Neural progenitor cell (in vitro differentiated cells): Measurements from ENCODE around the gene SLC22A16. TPM values are rescaled to one million over a fixed set of nuclear protein-coding genes. Genes with fewer than 3 reads are reported as not detected.

Experiments
- DNase-seq: peaks from one replicate; pipeline ENCODE4 v3.0.0-alpha.2; 2016; ENCODE audit warnings: low spot score
- H2AFZ ChIP-seq: fragments of 200-600 bp; sonication (generic); replicated peaks from 2 replicates; pipeline ENCODE4 v1.6.1; 2016; ENCODE audit warnings: antibody characterized with exemption
- H3F3A ChIP-seq: fragments of 200-600 bp; sonication (generic); 2 replicates; pipeline ENCODE4 v1.6.1; 2016; ENCODE audit warnings: antibody characterized with exemption, low read depth
- H3K27ac ChIP-seq: fragments of 200-600 bp; sonication (generic); 2 replicates; pipeline ENCODE4 v1.5.1; 2016; ENCODE audit warnings: mild to moderate bottlenecking
- H3K27me3 ChIP-seq: fragments of 200-600 bp; sonication (generic); 2 replicates; pipeline ENCODE4 v1.6.1; 2016; ENCODE audit warnings: mild to moderate bottlenecking, moderate library complexity
- H3K36me3 ChIP-seq: fragments of 200-600 bp; sonication (generic); 2 replicates; pipeline ENCODE4 v1.5.1; 2016
- H3K4me1 ChIP-seq: fragments of 200-600 bp; sonication (generic); 2 replicates; pipeline ENCODE4 v1.6.1; 2016; ENCODE audit warnings: mixed run types
- H3K4me2 ChIP-seq: fragments of 200-600 bp; sonication (generic); 2 replicates; pipeline ENCODE4 v1.6.1; 2016
- H3K4me3 ChIP-seq: fragments of 200-600 bp; sonication (generic); 2 replicates; pipeline ENCODE4 v1.5.1; 2016
- H3K79me2 ChIP-seq: fragments of 200-600 bp; sonication (generic); 2 replicates; pipeline ENCODE4 v1.6.1; 2016; ENCODE audit warnings: low read depth
- H3K9ac ChIP-seq: fragments of 200-600 bp; sonication (generic); 2 replicates; pipeline ENCODE4 v1.6.1; 2016
- H3K9me3 ChIP-seq: fragments of 200-600 bp; sonication (generic); 2 replicates; pipeline ENCODE4 v1.5.1; 2016; ENCODE audit warnings: low read depth
- H4K20me1 ChIP-seq: fragments of 200-600 bp; sonication (generic); 2 replicates; pipeline ENCODE4 v1.6.1; 2016; ENCODE audit warnings: low read depth
- H3K27ac Mint-ChIP-seq: 3 replicates; pipeline ENCODE4 v1.8.0; 2021; ENCODE audit warnings: mixed read lengths
- H3K27me3 Mint-ChIP-seq: 2 replicates; pipeline ENCODE4 v1.8.0; 2022; ENCODE audit warnings: low read depth, mild to moderate bottlenecking, inconsistent platforms, moderate library complexity, mixed read lengths; ENCODE audit not compliant: insufficient read depth
- H3K36me3 Mint-ChIP-seq: 3 replicates; pipeline ENCODE4 v1.8.0; 2021; ENCODE audit warnings: mixed read lengths
- H3K4me1 Mint-ChIP-seq: 3 replicates; pipeline ENCODE4 v1.8.0; 2021; ENCODE audit warnings: mixed read lengths
- H3K4me3 Mint-ChIP-seq: 3 replicates; pipeline ENCODE4 v1.8.0; 2021; ENCODE audit warnings: mild to moderate bottlenecking, moderate library complexity, mixed read lengths
- H3K9me3 Mint-ChIP-seq: 3 replicates; pipeline ENCODE4 v1.8.0; 2020; ENCODE audit warnings: mixed read lengths
- CTCF ChIP-seq: fragments of 200-600 bp; sonication (generic); IDR thresholded peaks from 2 replicates; pipeline ENCODE4 v1.5.1; 2017; ENCODE audit warnings: antibody characterized with exemption, mild to moderate bottlenecking
- EZH2 ChIP-seq: fragments of 200-600 bp; sonication (generic); IDR thresholded peaks from 2 replicates; pipeline ENCODE4 v1.6.1; 2017; ENCODE audit warnings: antibody characterized with exemption, mild to moderate bottlenecking, moderate library complexity
- EZH2phosphoT487 ChIP-seq: fragments of 200-600 bp; sonication (generic); IDR thresholded peaks from 2 replicates; pipeline ENCODE4 v1.6.1; 2017; ENCODE audit warnings: antibody characterized with exemption
- total RNA-seq: library from RNA; depleted of rRNA; stranded (reverse); fragments of >200 nt; gene quantifications from 2 replicates; pipeline ENCODE4 v1.2.3, GENCODE V29; 2015; ENCODE audit warnings: low replicate concordance

Gene SLC22A16
- total RNA-seq, 1 donor from 2014 or later, result not detected

GRCh38 chr6:110492584-110492983 lies 16.2 kb upstream of the SLC22A16 start:
- Histone ChIP-seq H3K9me3 (no peaks in the 10 kb centered on the region), H4K20me1 (no peaks in the 10 kb centered on the region), H3K9ac (no peak overlapping the region), H3K27me3 (no peaks in the 10 kb centered on the region), H3K27ac (no peak overlapping the region), H3K4me3 (no peak overlapping the region), H3K4me2 (no peak overlapping the region), H3K79me2 (no peaks in the 10 kb centered on the region), H3K36me3 (no peaks in the 10 kb centered on the region), H3K4me1 (peaks cover 7% of the 10 kb centered on the region), H3F3A (no peaks in the 10 kb centered on the region), H2AFZ (no peak overlapping the region)
- Mint-ChIP-seq H3K4me1 (peaks cover 14% of the 10 kb centered on the region), H3K27ac (no peak overlapping the region), H3K9me3 (peaks cover 3% of the 10 kb centered on the region), H3K4me3 (no peak overlapping the region), H3K27me3 (peaks cover 5% of the 10 kb centered on the region), H3K36me3 (peaks cover 2% of the 10 kb centered on the region)
- DNase-seq, result no peak
- TF ChIP-seq CTCF, result no peak
- TF ChIP-seq EZH2, result no peak
- TF ChIP-seq EZH2phosphoT487, result no peak

- Histone ChIP-seq H3K79me2 (no peaks in the 10 kb centered on the region), H3K27me3 (no peaks in the 10 kb centered on the region), H3K9ac (no peak overlapping the region), H3K4me1 (peaks cover 7% of the 10 kb centered on the region), H2AFZ (peak overlapping the region; percentile 15), H4K20me1 (no peaks in the 10 kb centered on the region), H3K36me3 (no peaks in the 10 kb centered on the region), H3K9me3 (no peaks in the 10 kb centered on the region), H3F3A (no peaks in the 10 kb centered on the region), H3K4me3 (no peak overlapping the region), H3K27ac (peak overlapping the region; percentile 9), H3K4me2 (peak overlapping the region; percentile 8)
- DNase-seq, result no peak
- peaks cover 11% of the 10 kb centered on the region for H3K4me1 Mint-ChIP-seq
- H3K9me3 Mint-ChIP-seq, result no peaks in the 10 kb centered on the region
- H3K27me3 Mint-ChIP-seq, result peaks cover 4% of the 10 kb centered on the region
- H3K4me3 Mint-ChIP-seq, result no peak overlapping the region
- peaks cover 2% of the 10 kb centered on the region for H3K36me3 Mint-ChIP-seq
- TF ChIP-seq CTCF, result no peak
- no peak for TF ChIP-seq EZH2phosphoT487
- TF ChIP-seq EZH2, result no peak
- H3K27ac Mint-ChIP-seq, result peak overlapping the region; percentile 28
Observed at GRCh38 chr6:110491644-110492317, 15.4 kb upstream of the SLC22A16 start.

- Histone ChIP-seq H4K20me1 (no peaks in the 10 kb centered on the region), H3K4me2 (no peak overlapping the region)
- H3K9me3 Mint-ChIP-seq, result no peaks in the 10 kb centered on the region
Observed at GRCh38 chr6:110491299-110491643, 14.9 kb upstream of the SLC22A16 start.

GRCh38 chr6:110490110-110490509 lies 13.7 kb upstream of the SLC22A16 start:
- no peak for TF ChIP-seq EZH2phosphoT487
- no peak for TF ChIP-seq EZH2
- TF ChIP-seq CTCF, result no peak

More at GRCh38 chr6:110491299-110491643, 14.9 kb upstream of the SLC22A16 start:
- Histone ChIP-seq H3K27me3 (no peaks in the 10 kb centered on the region), H2AFZ (no peak overlapping the region), H3K36me3 (no peaks in the 10 kb centered on the region), H3K79me2 (no peaks in the 10 kb centered on the region), H3K4me1 (peaks cover 7% of the 10 kb centered on the region), H3K4me3 (no peak overlapping the region), H3K27ac (no peak overlapping the region), H3K9me3 (no peaks in the 10 kb centered on the region), H3K9ac (no peak overlapping the region), H3F3A (no peaks in the 10 kb centered on the region)
- no peak overlapping the region for H3K27ac Mint-ChIP-seq
- DNase-seq, result no peak
- no peak overlapping the region for H3K4me3 Mint-ChIP-seq
- no peak for TF ChIP-seq EZH2
- peaks cover 11% of the 10 kb centered on the region for H3K4me1 Mint-ChIP-seq
- peaks cover 3% of the 10 kb centered on the region for H3K27me3 Mint-ChIP-seq
- H3K36me3 Mint-ChIP-seq, result no peaks in the 10 kb centered on the region

More at GRCh38 chr6:110490110-110490509, 13.7 kb upstream of the SLC22A16 start:
- Histone ChIP-seq H3K4me3 (no peak overlapping the region), H3K27ac (no peak overlapping the region), H3K27me3 (no peaks in the 10 kb centered on the region), H3K4me2 (no peak overlapping the region), H3K9ac (no peak overlapping the region), H3F3A (no peaks in the 10 kb centered on the region), H3K9me3 (no peaks in the 10 kb centered on the region), H3K4me1 (peaks cover 7% of the 10 kb centered on the region), H4K20me1 (no peaks in the 10 kb centered on the region), H3K79me2 (no peaks in the 10 kb centered on the region), H3K36me3 (no peaks in the 10 kb centered on the region), H2AFZ (peak overlapping the region; percentile 58)
- Mint-ChIP-seq H3K4me3 (no peak overlapping the region), H3K9me3 (no peaks in the 10 kb centered on the region), H3K36me3 (no peaks in the 10 kb centered on the region), H3K27me3 (peaks cover 3% of the 10 kb centered on the region), H3K4me1 (peaks cover 11% of the 10 kb centered on the region), H3K27ac (no peak overlapping the region)
- no peak for DNase-seq
